T47D (cell line): ENCODE results near the gene DMRTB1.
"Not testable (repeated sequence)": the region's sequence is repeated elsewhere in the genome, so short reads cannot be mapped to it uniquely, and the experiment has no call there.

Experiments used
- DNase-seq, 2 experiments: peaks; one replicate each; pipeline versions ENCODE4 v3.0.0 to v3.0.0-alpha.2; 2011 to 2012; ENCODE audit warnings: low read depth in 1 of 2, low spot score in 1 of 2
- JUND ChIP-seq: IDR thresholded peaks from 2 replicates; pipeline ENCODE4 v1.6.1; 2012; ENCODE audit warnings: low read depth
- in situ Hi-C: cut with HindIII; loops from 2 replicates; pipeline ENCODE4 v1.10.0; 2016; ENCODE audit warnings: low sequenced_read_pairs, low pct_unique_long_range_greater_than_20kb

DMRTB1 gene

GRCh38 chr1:53419034-53419433, 40.2 kb upstream of the DMRTB1 start:
- no peak for TF ChIP-seq JUND
- in situ Hi-C loops = no loop called here
- DNase-seq = no peak

DNA sequence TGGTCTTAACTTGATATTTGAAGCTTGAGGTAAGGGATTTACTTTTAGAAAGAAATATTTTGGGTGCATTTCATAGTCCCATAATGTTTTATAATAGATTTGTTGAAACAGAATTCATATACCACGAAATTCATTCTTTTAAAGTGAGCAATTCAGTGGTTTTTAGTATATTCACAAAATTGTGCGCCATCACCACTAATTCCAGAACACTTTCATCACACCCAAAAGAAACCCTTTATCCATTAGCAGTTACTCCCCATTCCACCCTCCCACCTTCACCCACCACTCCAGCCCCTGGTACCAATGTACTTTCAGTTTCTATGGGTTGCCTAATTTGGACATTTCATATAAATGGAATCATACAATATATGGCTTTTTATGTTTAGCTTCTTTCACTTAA, 38.9 kb upstream of the DMRTB1 start:
- no peak for TF ChIP-seq JUND
- in situ Hi-C loops = no loop called here
- no peak for DNase-seq

- in situ Hi-C loops = no loop called here
- no peak for DNase-seq
- TF ChIP-seq JUND = no peak
Measured at GRCh38 chr1:53421208-53421607, 38.0 kb upstream of the DMRTB1 start.

DNA sequence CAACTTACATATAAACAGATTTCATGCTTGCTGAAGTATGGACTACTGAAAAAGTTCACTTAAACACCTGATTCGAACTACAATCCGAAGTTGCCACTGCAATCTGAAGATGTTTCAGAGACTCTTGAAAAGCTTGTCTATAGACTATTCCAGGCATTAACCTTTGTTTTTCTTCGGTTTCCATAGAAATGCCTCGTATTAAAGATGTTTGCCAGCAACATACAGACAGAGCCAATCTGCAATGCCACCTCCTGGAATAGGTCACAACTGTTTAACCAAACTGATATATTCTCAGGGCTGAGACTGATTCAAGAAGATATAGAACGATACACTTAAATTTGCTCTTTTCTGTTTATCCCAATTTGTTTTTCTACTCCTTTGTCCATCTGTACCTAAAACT, 28.9 kb upstream of the DMRTB1 start:
- no peak for DNase-seq
- in situ Hi-C loops = no loop called here
- TF ChIP-seq JUND = no peak

DNA sequence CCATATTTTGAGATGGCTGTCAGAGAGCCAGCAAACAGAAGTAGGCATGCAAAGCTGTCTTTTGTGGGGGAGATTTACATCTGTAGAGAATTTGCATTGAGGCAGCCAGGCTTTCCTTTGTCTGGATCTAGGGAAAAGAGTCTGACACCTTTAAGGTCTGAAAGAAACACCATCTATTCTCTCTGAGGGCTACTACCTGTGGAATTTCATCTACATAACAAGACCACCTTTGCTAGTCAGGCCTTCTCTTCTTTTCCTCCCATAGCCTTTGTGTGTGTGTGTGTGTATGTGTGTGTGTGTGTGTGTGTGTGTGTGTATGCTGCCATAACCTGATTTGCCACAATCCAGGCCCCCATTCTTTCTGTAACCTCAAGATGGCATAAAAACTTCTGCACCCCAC, 28.4 kb upstream of the DMRTB1 start:
- TF ChIP-seq JUND = no peak
- in situ Hi-C loops = no loop called here
- no peak for DNase-seq

GRCh38 chr1:53431244-53431643, 28.0 kb upstream of the DMRTB1 start:
- in situ Hi-C loops = no loop called here
- DNase-seq = no peak
- TF ChIP-seq JUND = no peak

- no peak for TF ChIP-seq JUND
- in situ Hi-C loops = no loop called here
Measured at GRCh38 chr1:53431805-53432565, 27.2 kb upstream of the DMRTB1 start.

GRCh38 chr1:53432611-53433010, 26.6 kb upstream of the DMRTB1 start:
- no peak for DNase-seq
- in situ Hi-C loops = no loop called here
- TF ChIP-seq JUND = no peak

More at GRCh38 chr1:53431805-53432565, 27.2 kb upstream of the DMRTB1 start:
- DNase-seq = no peak

DNA sequence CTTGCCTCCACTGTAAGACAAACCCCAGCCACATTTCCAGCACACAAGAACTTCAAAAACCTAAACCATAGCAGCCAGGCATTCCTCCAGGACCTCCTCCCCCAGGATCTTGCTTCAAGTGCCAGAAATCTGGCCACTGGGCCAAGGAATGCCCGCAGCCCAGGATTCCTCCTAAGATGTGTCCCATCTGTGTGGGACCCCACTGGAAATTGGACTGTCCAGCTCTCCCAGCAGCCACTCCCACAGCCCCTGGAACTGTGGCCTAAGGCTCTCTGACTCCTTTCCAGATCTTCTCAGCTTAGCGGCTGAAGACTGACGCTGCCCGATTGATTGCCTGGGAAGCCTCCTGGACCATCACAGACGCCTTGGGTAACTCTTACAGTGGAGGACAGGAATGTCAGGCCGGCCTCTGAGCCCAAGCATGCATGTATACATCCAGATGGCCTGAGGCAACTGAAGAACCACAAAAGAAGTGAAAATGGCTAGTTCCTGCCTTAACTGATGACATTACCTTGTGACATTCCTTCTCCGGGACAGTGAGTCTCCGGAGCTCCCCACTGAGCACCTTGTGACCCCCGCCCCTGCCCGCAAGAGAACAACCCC, 24.7 kb upstream of the DMRTB1 start:
- DNase-seq, in situ Hi-C loops: not testable (repeated sequence)

GRCh38 chr1:53435151-53435550, 24.0 kb upstream of the DMRTB1 start:
- in situ Hi-C loops = no loop called here
- no peak for DNase-seq
- TF ChIP-seq JUND = no peak

DNA sequence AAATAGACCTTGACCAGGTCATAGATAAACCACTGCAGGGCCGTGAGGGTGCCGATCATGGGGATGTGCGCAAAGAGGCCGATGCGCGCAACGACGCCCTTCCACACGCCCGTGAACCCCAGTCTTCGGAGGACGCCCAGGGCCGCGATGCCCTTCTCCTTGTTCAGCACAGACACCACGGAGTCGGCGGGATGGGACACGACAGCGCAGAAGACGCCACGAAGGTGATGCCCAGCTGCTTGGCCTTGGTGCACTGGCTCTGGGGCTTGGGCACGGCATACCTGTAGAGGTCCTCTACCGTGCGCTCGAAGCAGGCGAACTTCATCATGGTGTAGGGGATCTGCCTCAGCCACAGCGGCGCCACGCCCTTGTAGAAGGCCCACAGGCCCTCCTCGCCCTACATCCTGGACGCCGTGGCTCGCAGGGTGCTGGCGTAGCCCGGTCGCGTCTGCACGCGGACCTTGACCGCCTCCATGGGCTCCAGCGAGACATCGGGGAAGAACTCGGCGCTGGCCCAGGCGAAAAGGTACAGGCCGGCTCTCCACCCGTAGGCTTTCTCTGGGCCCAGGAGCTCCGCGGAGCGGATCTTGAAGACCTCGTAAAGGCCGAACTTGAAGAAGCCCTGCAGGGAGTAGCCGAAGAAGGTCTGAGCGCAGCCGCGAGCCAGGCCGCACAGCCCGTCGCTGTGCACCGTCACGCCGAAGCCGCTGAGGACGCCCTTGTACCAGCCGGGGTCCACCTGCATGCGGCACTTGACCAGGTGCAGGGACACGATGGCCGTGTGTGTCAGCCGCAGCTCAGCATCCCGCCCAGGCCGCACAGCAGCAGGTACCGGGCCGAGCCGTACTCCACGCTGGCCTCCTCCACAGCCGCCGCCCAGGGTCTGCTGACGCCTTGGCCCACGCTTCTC, 20.5 kb upstream of the DMRTB1 start:
- TF ChIP-seq JUND = no peak
- DNase-seq = no peak
- in situ Hi-C loops = no loop called here

DNA sequence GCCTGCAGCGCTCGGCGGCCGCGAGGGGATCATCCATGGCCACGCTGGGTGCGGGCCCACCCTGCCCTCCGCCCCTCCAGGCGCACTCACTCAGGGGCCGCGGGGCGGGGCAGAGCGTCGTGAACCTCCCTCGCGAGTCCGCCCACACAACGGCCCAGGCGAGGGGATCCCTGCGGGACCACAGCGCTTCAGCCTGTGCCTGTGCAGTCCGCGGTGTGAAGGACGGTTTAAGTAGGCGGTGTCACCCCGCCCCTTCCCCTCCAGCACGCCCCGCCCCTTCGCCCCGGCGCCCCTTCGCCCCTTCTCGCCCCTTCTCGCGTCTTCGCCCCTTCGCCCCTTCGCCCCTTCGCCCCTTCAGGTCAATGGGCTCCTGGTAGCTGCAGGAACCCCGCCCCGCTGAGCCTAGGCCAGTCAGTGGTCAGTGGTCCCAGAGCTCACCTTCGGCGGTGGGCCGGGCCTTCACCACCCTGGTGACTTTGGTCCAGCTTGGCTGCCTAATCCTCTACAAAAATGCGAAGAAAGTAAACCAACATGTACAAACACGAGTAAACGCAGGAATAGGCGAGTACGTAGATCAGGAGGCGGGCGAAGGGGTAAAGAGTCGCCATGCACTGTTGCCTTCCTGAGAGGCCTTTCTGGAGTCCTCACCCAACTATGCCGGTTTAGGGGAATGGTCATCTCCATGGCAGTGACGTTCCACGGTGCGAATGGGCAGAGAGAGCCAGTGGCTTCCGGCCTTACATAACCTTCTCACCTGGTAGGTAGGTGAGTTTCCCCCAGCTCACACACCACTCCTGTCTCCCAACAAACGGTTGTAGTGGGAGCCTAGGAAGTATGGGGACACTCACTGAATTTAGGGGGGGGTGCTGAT, 19.6 kb upstream of the DMRTB1 start:
- no peak for TF ChIP-seq JUND
- in situ Hi-C loops = no loop called here
- no peak for DNase-seq

GRCh38 chr1:53440633-53441032, 18.6 kb upstream of the DMRTB1 start:
- TF ChIP-seq JUND = no peak
- in situ Hi-C loops = no loop called here
- DNase-seq = no peak
